PC-9 (cell line): Measurements from ENCODE around the gene TAF3. TPM values are rescaled to one million over a fixed set of nuclear protein-coding genes. Genes with fewer than 3 reads are reported as not detected.

Experiments
- BruUV-seq: library from RNA; stranded (reverse); fragments of 400-500 nt; replicated peaks from 2 replicates; lab custom pipeline; 2021; lab: Mats Ljungman, UMichigan
- CTCF ChIA-PET: fragments of 300-600 bp; sonication (Branson Sonifier 250); formaldehyde crosslinking; loops from one replicate; lab custom pipeline; 2022; ENCODE audit warnings: antibody characterized with exemption; lab: Charles Lee
- POLR2A ChIA-PET: fragments of 300-600 bp; sonication (Branson Sonifier 250); formaldehyde crosslinking; loops from one replicate; lab custom pipeline; 2022; ENCODE audit warnings: antibody characterized with exemption; ENCODE audit not compliant: unreplicated experiment; lab: Charles Lee
- DNase-seq, 2 experiments: peaks; one replicate each; pipeline versions ENCODE4 v3.0.0 to v3.0.0-alpha.2; 2015 to 2022; ENCODE audit warnings: mixed read lengths in 1 of 2
- H2AFZ ChIP-seq: fragments of 200-600 bp; sonication (generic); 2 replicates; pipeline ENCODE4 v1.8.1; 2017; ENCODE audit warnings: antibody characterized with exemption
- H3F3A ChIP-seq: fragments of 200-600 bp; sonication (generic); 2 replicates; pipeline ENCODE4 v1.8.1; 2017; ENCODE audit warnings: antibody characterized with exemption, mild to moderate bottlenecking, low read depth; ENCODE audit not compliant: insufficient read depth
- H3K27ac ChIP-seq: fragments of 200-600 bp; sonication (generic); 2 replicates; pipeline ENCODE4 v1.6.1; 2016; ENCODE audit warnings: mixed run types
- H3K27me3 ChIP-seq: fragments of 200-600 bp; sonication (generic); 2 replicates; pipeline ENCODE4 v1.6.1; 2016; ENCODE audit warnings: low read depth, mixed run types; ENCODE audit not compliant: insufficient read depth
- H3K36me3 ChIP-seq: fragments of 200-600 bp; sonication (generic); 2 replicates; pipeline ENCODE4 v1.6.1; 2016; ENCODE audit warnings: low read depth, mixed run types
- H3K4me1 ChIP-seq: fragments of 200-600 bp; sonication (generic); replicated peaks from 2 replicates; pipeline ENCODE4 v1.6.1; 2016; ENCODE audit warnings: mixed run types; ENCODE audit not compliant: insufficient read depth
- H3K4me2 ChIP-seq: fragments of 200-600 bp; sonication (generic); 2 replicates; pipeline ENCODE4 v1.6.1; 2017; ENCODE audit warnings: mixed run types
- H3K4me3 ChIP-seq: fragments of 200-600 bp; sonication (generic); 2 replicates; pipeline ENCODE4 v1.6.1; 2016; ENCODE audit warnings: mixed run types
- H3K79me2 ChIP-seq: fragments of 200-600 bp; sonication (generic); 2 replicates; pipeline ENCODE4 v1.6.1; 2017; ENCODE audit warnings: low read depth, mixed run types
- H3K9me2 ChIP-seq: fragments of 200-600 bp; sonication (generic); 2 replicates; pipeline ENCODE4 v1.8.1; 2017; ENCODE audit warnings: mild to moderate bottlenecking; ENCODE audit not compliant: insufficient read depth
- H3K9me3 ChIP-seq: fragments of 200-600 bp; sonication (generic); 2 replicates; pipeline ENCODE4 v1.8.1; 2016; ENCODE audit warnings: low read depth; ENCODE audit not compliant: insufficient read depth
- H4K20me1 ChIP-seq: fragments of 200-600 bp; sonication (generic); 2 replicates; pipeline ENCODE4 v1.8.1; 2017; ENCODE audit not compliant: insufficient read depth
- CTCF ChIP-seq: fragments of 200-600 bp; sonication (generic); conservative IDR thresholded peaks from 2 replicates; pipeline ENCODE4 v1.6.1; 2017; ENCODE audit warnings: mixed run types, antibody characterized with exemption, mild to moderate bottlenecking, moderate library complexity
- EZH2 ChIP-seq: fragments of 200-600 bp; sonication (generic); IDR thresholded peaks from 2 replicates; pipeline ENCODE4 v1.8.0; 2017; ENCODE audit warnings: antibody characterized with exemption, low read depth
- intact Hi-C: fragments of 100-400 bp; cut with micrococcal nuclease; formaldehyde crosslinking; loops from one replicate; pipeline ENCODE4 v1.10.0; 2022; ENCODE audit not compliant: unreplicated experiment
- total RNA-seq: library from RNA; stranded (reverse); gene quantifications from 2 replicates; pipeline ENCODE4 v1.2.3, GENCODE V29; 2021

The TAF3 gene
- total RNA-seq, 1 experiment from 2014 or later, result 7.7 TPM

- Histone ChIP-seq H3K4me1 (no peaks in the 10 kb centered on the region), H3K9me3 (no peaks in the 10 kb centered on the region), H3F3A (no peaks in the 10 kb centered on the region), H3K27ac (no peak overlapping the region), H3K4me2 (no peak overlapping the region), H3K27me3 (no peaks in the 10 kb centered on the region), H3K9me2 (no peaks in the 10 kb centered on the region), H3K36me3 (no peaks in the 10 kb centered on the region), H3K79me2 (no peaks in the 10 kb centered on the region), H4K20me1 (no peaks in the 10 kb centered on the region), H3K4me3 (no peak overlapping the region), H2AFZ (no peak overlapping the region)
- ChIA-PET POLR2A (no interaction called here), CTCF (no interaction called here)
- intact Hi-C loops, result no loop called here
- DNase-seq, result no peak
- BruUV-seq, result no TSS peak
- TF ChIP-seq CTCF (no peak), EZH2 (no peak)
These were observed 219.9 kb downstream of the TAF3 start for GRCh38 chr10:8037941-8038894.

- CTCF ChIA-PET, result no interaction called here
These were observed 221.1 kb downstream of the TAF3 start for GRCh38 chr10:8039321-8039881.

GRCh38 chr10:8040651-8041050 lies 222.3 kb downstream of the TAF3 start:
- POLR2A ChIA-PET, result no interaction called here
- CTCF ChIA-PET, result no interaction called here
- DNase-seq, result no peak
- Histone ChIP-seq H3K4me1 (no peaks in the 10 kb centered on the region), H3K4me2 (no peak overlapping the region), H3K27me3 (no peaks in the 10 kb centered on the region), H3K4me3 (no peak overlapping the region), H3K27ac (no peak overlapping the region), H4K20me1 (no peaks in the 10 kb centered on the region), H3K36me3 (no peaks in the 10 kb centered on the region), H3K9me3 (no peaks in the 10 kb centered on the region), H3F3A (no peaks in the 10 kb centered on the region), H3K9me2 (no peaks in the 10 kb centered on the region), H3K79me2 (no peaks in the 10 kb centered on the region), H2AFZ (no peak overlapping the region)
- TF ChIP-seq EZH2 (no peak), CTCF (no peak)
- BruUV-seq, result no TSS peak
- intact Hi-C loops, result loop anchor here (10.0 kb wide), 1 partner anchor 1264 kb away; no protein-coding TSS in a partner anchor

More at GRCh38 chr10:8039321-8039881, 221.1 kb downstream of the TAF3 start:
- H4K20me1 ChIP-seq, result no peaks in the 10 kb centered on the region
- TF ChIP-seq EZH2, result no peak
- no peak for TF ChIP-seq CTCF
- H3F3A ChIP-seq, result no peaks in the 10 kb centered on the region
- POLR2A ChIA-PET, result no interaction called here
- H3K79me2 ChIP-seq, result no peaks in the 10 kb centered on the region
- H2AFZ ChIP-seq, result no peak overlapping the region
- H3K9me3 ChIP-seq, result no peaks in the 10 kb centered on the region
- intact Hi-C loops, result no loop called here
- H3K9me2 ChIP-seq, result no peaks in the 10 kb centered on the region
- no peak overlapping the region for H3K27ac ChIP-seq
- no peak overlapping the region for H3K4me2 ChIP-seq
- H3K4me3 ChIP-seq, result no peak overlapping the region
- no TSS peak for BruUV-seq
- no peaks in the 10 kb centered on the region for H3K36me3 ChIP-seq
- H3K27me3 ChIP-seq, result no peaks in the 10 kb centered on the region
- no peaks in the 10 kb centered on the region for H3K4me1 ChIP-seq
- DNase-seq, result no peak
